SH-SY5Y (cell line): ENCODE measurements around the gene ZNF573.

Source experiments
- GATA2 ChIP-seq: IDR thresholded peaks from 2 replicates; pipeline ENCODE4 v1.6.1; 2011; ENCODE audit warnings: mild to moderate bottlenecking, low read depth, low read length
- GATA3 ChIP-seq: IDR thresholded peaks from 2 replicates; pipeline ENCODE4 v1.6.1; 2011; ENCODE audit warnings: low read depth, mild to moderate bottlenecking, low read length, moderate library complexity

ZNF573 gene

DNA sequence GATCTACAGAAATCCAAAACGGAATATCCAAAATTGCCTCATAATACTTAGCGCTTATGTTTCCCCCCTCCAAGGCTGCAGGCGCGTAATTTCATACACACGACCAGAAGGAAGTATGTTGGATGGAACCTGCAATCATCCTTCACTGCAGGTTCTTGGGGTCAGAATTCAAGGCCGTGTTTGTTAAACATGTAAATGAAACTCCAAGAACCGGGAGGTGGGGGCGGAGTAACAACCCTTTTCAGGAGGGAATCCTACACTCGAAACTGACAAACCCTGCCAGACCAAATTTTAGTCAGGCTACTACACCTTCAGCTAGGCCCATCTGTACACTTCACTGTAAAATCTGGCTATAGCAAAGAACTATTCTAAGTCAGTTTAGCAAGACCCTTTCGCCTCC is 61.1 kb downstream of the ZNF573 start:
- TF ChIP-seq GATA3 (no peak), GATA2 (no peak)

DNA sequence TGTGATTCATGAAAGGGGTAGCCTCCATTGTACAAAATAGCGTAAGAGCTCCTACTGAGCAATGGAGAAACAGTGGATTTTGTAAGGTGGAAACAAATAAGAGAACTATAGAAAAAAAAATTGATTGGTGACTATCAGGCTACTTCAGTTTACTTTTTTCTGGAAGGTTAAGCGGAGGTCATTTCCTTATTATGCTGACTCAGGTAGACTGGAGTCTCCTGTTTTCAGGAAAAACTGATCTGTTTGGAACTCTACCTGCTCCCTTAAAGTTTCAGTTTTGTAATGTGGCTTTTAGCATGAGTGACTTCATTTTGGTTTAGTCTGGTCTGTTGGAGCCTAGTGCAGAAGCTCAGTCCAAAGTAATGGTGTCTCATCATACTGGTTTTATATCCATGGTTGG is 63.2 kb downstream of the ZNF573 start:
- TF ChIP-seq GATA2, result no peak
- no peak for TF ChIP-seq GATA3

DNA sequence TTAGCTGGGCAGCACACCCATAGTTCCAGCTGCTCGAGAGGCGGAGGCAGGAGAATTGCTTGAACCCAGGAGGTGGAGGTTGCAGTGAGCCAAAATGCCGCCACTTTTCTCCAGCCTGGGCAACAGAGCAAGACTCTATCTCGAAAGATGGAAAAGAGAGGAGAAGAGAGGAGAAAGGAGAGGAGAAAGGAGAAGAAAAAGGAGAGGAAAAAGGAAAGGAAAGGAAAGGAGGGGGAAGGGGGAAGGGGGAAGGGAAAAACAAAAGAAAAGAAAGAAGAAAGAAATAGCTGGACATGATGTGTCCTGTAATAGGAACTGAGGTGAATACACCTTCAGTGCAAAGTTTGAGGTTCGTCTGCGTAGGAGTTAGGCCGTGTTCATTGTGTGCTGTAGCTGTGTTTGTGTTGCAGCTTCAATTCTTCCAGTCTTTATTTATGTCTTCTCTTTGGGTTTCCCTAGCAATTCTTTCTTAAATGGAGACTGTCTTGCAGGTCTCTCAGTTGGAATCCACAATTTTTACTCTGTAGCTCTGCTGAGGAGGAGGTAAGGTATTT is 73.3 kb downstream of the ZNF573 start:
- no peak for TF ChIP-seq GATA2
- TF ChIP-seq GATA3, result no peak

DNA sequence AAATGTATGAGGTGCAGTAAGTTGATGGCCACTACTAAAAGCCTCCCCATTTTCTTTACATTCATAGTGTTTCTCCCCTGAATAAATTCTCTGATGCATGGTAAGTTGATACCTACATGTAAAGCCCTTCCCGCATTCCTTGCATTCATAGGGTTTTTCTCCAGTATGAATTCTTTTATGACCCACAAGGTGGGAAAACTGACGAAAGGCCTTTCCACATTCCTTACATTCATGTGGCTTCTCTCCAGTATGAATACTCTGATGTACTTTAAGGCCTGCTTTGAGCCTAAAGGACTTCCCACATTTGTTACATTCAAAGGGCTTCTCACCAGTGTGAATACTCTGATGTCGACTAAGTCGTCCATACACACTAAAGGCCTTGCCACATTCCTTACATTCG is 80.3 kb downstream of the ZNF573 start:
- TF ChIP-seq GATA2 (no peak), GATA3 (no peak)

DNA sequence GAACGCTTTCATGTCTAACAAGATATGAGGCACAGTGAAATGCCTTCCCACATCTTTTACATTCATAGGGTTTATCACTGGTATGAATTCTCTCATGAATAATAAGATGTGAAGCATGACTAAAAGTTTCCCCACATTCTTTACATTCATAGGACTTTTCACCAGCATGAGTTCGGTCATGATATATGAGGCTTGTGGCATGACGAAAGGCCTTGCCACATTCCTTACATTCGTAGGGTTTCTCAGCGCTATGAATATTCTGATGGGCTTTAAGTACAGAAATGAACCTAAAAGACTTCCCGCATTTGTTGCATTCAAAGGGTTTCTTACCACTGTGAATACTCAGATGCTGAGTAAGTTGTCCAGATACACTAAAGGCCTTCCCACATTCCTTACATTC is 81.2 kb downstream of the ZNF573 start:
- TF ChIP-seq GATA2 (no peak), GATA3 (no peak)

DNA sequence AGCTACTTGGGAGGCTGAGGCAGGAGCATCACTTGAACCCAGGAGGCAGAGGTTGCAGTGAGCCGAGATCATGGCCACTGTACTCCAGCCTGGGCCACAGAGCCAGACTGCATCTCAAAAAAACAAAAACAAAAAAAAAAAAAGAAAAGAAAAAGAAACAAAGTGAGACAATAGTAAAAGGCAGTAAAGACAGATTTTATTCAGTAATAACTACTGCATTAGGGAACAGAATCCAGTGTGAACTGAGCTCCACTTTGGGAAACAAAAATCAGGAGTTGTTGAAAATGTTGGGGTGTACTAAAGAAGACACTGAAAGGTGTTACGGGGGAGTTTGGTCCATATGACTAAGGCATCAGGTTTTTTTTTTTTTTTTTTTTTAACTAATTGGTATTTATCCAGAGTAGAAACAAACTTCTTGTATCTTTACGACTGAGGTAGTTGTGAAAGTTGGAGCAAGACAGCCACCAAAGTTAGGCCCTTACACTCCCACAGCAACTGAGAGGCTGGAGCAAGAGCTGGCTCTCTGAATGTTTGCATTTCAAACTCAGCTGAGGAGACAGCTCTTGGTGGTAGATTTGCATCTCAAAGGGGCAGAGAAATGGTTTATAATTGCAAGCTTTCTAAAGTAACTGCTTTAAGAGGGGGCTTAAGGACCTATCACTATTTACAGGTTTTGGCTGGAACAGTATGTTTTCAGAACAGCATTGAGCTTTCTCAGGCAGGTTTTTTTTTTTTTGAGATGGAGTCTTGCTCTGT is 84.1 kb downstream of the ZNF573 start:
- TF ChIP-seq GATA3 (no peak), GATA2 (no peak)

DNA sequence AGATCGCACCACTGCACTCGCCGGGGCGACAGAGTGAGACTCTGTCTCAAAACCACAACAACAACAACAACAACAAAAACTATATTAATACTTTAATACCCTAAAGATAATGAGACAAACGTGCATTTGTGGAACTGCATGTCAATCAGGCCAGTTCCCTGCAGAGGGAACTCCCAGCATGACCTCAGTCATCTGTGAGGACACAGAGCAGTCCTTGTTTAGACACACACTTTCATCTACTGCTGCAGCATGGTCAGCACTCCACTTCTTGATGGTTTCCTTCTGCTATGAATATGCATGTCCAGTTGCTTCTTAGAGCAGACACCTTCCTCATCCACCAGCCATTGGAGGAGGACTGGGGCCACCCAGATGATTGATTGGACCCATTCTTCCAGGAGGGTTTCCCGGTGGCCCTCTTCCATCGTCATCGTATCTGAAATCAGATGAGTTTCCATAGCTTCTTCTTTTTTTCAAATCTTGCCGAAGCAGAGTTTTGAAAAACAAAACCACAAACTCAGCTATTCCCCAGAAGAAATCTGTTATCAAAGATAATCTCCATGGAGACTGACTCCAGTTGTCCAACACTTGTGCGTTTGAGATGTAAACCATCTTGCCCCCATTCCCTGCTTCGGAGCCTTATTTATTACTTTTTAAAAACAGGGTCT is 86.3 kb downstream of the ZNF573 start:
- TF ChIP-seq GATA3 (no peak), GATA2 (no peak)

DNA sequence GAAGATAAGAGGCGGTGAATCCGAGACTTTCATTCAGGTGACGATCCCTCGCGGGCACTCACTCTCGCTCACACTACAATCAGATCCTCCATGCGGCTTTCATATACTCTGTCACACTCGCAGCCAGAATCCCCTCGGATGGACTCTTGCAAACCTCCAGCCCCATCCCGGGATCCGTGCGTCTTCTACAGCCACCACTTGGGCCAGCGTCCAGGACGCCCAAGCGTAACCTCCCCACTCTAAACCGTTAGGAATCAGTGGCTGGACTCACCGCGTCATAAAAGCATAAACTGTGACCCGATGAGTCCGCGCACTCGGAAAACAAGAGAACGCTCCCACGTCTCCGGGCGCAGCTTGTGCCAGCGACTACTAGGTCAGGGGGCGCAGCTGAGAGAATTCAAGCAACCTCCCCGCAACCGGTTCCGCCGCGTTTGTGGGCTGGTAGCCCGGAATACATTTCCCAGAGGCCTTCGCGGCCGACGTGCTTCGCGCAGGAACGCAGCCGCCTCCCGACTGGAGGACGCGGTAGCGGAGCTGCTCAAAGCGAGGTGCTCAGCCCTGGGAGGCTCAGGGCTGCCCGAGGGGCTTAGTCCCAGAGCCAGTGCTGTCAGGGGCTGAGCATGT is 87.4 kb downstream of the ZNF573 start:
- TF ChIP-seq GATA3 (no peak), GATA2 (no peak)
